ENCODE data around the gene HES4. TPM values are rescaled to one million over a fixed set of nuclear protein-coding genes. Genes with fewer than 3 reads are reported as not detected.

The HES4 gene
- total RNA-seq, 1 donor from 2014 or later = 21.4 TPM

GRCh38 chr1:967466-968343 lies 32.2 kb downstream of the HES4 start:
- H3K9me3 ChIP-seq = no peaks in the 10 kb centered on the region
- intact Hi-C loops (cut with DNase I) = no loop called here
- peaks cover 16% of the 10 kb centered on the region for H3K4me1 ChIP-seq
- H3K4me3 ChIP-seq = no peak overlapping the region
- H3K27ac ChIP-seq = no peak overlapping the region
- TF ChIP-seq CTCF (IDR thresholded peaks at IDR 0.05) = no peak
- H3K36me3 ChIP-seq = peaks cover 1% of the 10 kb centered on the region
- no peak for ATAC-seq
- no peak for DNase-seq
- H3K27me3 ChIP-seq (ENCODE audit: low read depth) = peaks cover 40% of the 10 kb centered on the region

- intact Hi-C loops (cut with DNase I) = no loop called here
- Histone ChIP-seq H3K4me3 (peak overlapping the region; percentile 81), H3K27me3 (ENCODE audit: low read depth) (peaks cover 31% of the 10 kb centered on the region), H3K27ac (peak overlapping the region; percentile 83), H3K4me1 (peaks cover 16% of the 10 kb centered on the region), H3K36me3 (peaks cover 6% of the 10 kb centered on the region), H3K9me3 (no peaks in the 10 kb centered on the region)
- peak; percentile 85 for DNase-seq
- TF ChIP-seq CTCF (IDR thresholded peaks at IDR 0.05) = no peak
- peak; percentile 84 to 93 for ATAC-seq
Observed at GRCh38 chr1:966704-967300, 33.1 kb downstream of the HES4 start.

GRCh38 chr1:966135-966703 lies 33.7 kb downstream of the HES4 start, which contains the start of gene PLEKHN1:
Gene PLEKHN1 (plus strand): TSS chr1:966482. CDS start chr1:966532, 50 bp downstream.
- Histone ChIP-seq H3K4me3 (peak within 1 kb of the TSS; percentile 81), H3K4me1 (peaks cover 20% of the 10 kb centered on the region), H3K9me3 (no peaks in the 10 kb centered on the region), H3K27ac (peak within 1 kb of the TSS; percentile 83), H3K27me3 (ENCODE audit: low read depth) (peaks cover 26% of the 10 kb centered on the region), H3K36me3 (peaks cover 6% of the 10 kb centered on the region)
- intact Hi-C loops (cut with DNase I) = no loop called here
- ATAC-seq = peak; percentile 81 to 93
- no peak for DNase-seq
- TF ChIP-seq CTCF (IDR thresholded peaks at IDR 0.05) = no peak

GRCh38 chr1:965526-966134 lies 34.3 kb downstream of the HES4 start:
- no peaks in the 10 kb centered on the region for H3K9me3 ChIP-seq
- peaks cover 20% of the 10 kb centered on the region for H3K27me3 ChIP-seq (ENCODE audit: low read depth)
- H3K27ac ChIP-seq = peak overlapping the region; percentile 83
- ATAC-seq = no peak
- H3K4me1 ChIP-seq = peaks cover 21% of the 10 kb centered on the region
- TF ChIP-seq CTCF (IDR thresholded peaks at IDR 0.05) = no peak
- no peak for DNase-seq
- H3K36me3 ChIP-seq = peaks cover 6% of the 10 kb centered on the region
- peak overlapping the region; percentile 81 for H3K4me3 ChIP-seq
- intact Hi-C loops (cut with DNase I) = no loop called here

All from lower lobe of right lung (tissue), 2 donors.